H1 (cell line): Measurements from ENCODE around the gene ADARB2. TPM values are rescaled to one million over a fixed set of nuclear protein-coding genes. Genes with fewer than 3 reads are reported as not detected.

Experiments
- CTCF ChIA-PET: fragments of 300-600 bp; sonication (Branson Sonifier 250); formaldehyde crosslinking; loops from one replicate; lab custom pipeline; 2021; ENCODE audit not compliant: partially characterized antibody; lab: Charles Lee
- POLR2A ChIA-PET: fragments of 300-600 bp; sonication (Branson Sonifier 250); formaldehyde crosslinking; loops from one replicate; lab custom pipeline; 2021; ENCODE audit warnings: inconsistent platforms; ENCODE audit not compliant: partially characterized antibody; lab: Charles Lee
- DNase-seq, 2 experiments: peaks; one replicate each; pipeline versions ENCODE4 v3.0.0 to v3.0.0-alpha.2; 2010 to 2022; ENCODE audit warnings: low spot score in 2 of 2, low read depth in 1 of 2, mixed read lengths in 1 of 2
- FAIRE-seq: peaks from 2 replicates; lab custom pipeline; 2011; peaks lifted over from hg19 to GRCh38; lab: Jason Lieb, UNC
- H2AFZ ChIP-seq: 2 replicates; pipeline ENCODE4 v1.8.1; 2012; ENCODE audit warnings: low read length, inconsistent platforms
- H2AK5ac ChIP-seq: 2 replicates; pipeline ENCODE4 v1.6.1; 2013; ENCODE audit warnings: low read depth, low read length
- H2BK120ac ChIP-seq: replicated peaks from 2 replicates; pipeline ENCODE3; 2013; ENCODE audit warnings: low read depth, low read length, inconsistent platforms
- H2BK12ac ChIP-seq: 2 replicates; pipeline ENCODE4 v1.6.1; 2013; ENCODE audit warnings: low read depth, low read length
- H2BK15ac ChIP-seq: 2 replicates; pipeline ENCODE4 v1.6.1; 2013; ENCODE audit warnings: low read length
- H2BK20ac ChIP-seq: 2 replicates; pipeline ENCODE4 v1.6.1; 2013; ENCODE audit warnings: low read length
- H2BK5ac ChIP-seq: 2 replicates; pipeline ENCODE4 v1.6.1; 2013; ENCODE audit warnings: low read depth, low read length
- H3K14ac ChIP-seq: 2 replicates; pipeline ENCODE4 v1.6.1; 2013; ENCODE audit warnings: inconsistent platforms; ENCODE audit not compliant: insufficient read length
- H3K18ac ChIP-seq: 2 replicates; pipeline ENCODE4 v1.6.1; 2013; ENCODE audit warnings: low read length; ENCODE audit errors: extremely low read depth
- H3K23ac ChIP-seq: 2 replicates; pipeline ENCODE4 v1.6.1; 2013; ENCODE audit warnings: inconsistent platforms; ENCODE audit not compliant: insufficient read length
- H3K23me2 ChIP-seq: 2 replicates; pipeline ENCODE4 v1.6.1; 2013; ENCODE audit warnings: low read depth, low read length
- H3K27ac ChIP-seq: 2 replicates; pipeline ENCODE4 v1.6.1; 2011; ENCODE audit warnings: low read depth, low read length, inconsistent platforms
- H3K27me3 ChIP-seq, 4 experiments: replicated peaks in 1 of 4; 1 replicate in 1 of 4; 2 replicates in 3 of 4; pipeline versions ENCODE4 v1.6.1 to v1.8.1; 2011 to 2013; ENCODE audit warnings: low read length in 3 of 4, mild to moderate bottlenecking in 3 of 4, inconsistent platforms in 2 of 4, mixed read lengths in 2 of 4, moderate library complexity in 1 of 4; ENCODE audit not compliant: control insufficient read depth in 3 of 4, insufficient read depth in 3 of 4; ENCODE audit errors: extremely low read depth in 1 of 4
- H3K36me3 ChIP-seq, 4 experiments: 2 replicates each; pipeline versions ENCODE4 v1.6.1 to v1.8.1; 2011 to 2013; ENCODE audit warnings: mild to moderate bottlenecking in 4 of 4, low read length in 3 of 4, moderate library complexity in 2 of 4, control low read depth in 1 of 4, inconsistent platforms in 1 of 4; ENCODE audit not compliant: insufficient read depth in 4 of 4, control insufficient read depth in 2 of 4
- H3K4ac ChIP-seq: replicated peaks from 2 replicates; pipeline ENCODE3; 2013; ENCODE audit warnings: low read length, low read depth, mixed read lengths, inconsistent platforms; ENCODE audit not compliant: insufficient read length
- H3K4me1 ChIP-seq, 4 experiments: replicated peaks in 1 of 4; 1 replicate in 1 of 4; 2 replicates in 3 of 4; pipeline versions ENCODE4 v1.6.1 to v1.8.1; 2011 to 2013; ENCODE audit warnings: low read length in 3 of 4, inconsistent platforms in 2 of 4, mixed read lengths in 1 of 4; ENCODE audit not compliant: insufficient read depth in 4 of 4, control insufficient read depth in 3 of 4
- H3K4me2 ChIP-seq, 2 experiments: 2 replicates each; pipeline versions ENCODE4 v1.6.1 to v1.8.1; 2011 to 2013; ENCODE audit warnings: low read depth in 2 of 2, low read length in 2 of 2, control low read depth in 1 of 2, inconsistent platforms in 1 of 2, mild to moderate bottlenecking in 1 of 2; ENCODE audit not compliant: insufficient read depth in 1 of 2
- H3K4me3 ChIP-seq, 4 experiments: fragments of 200-600, 300-600 bp in 1 of 4; sonication (generic), shearing (Covaris generic), sonication (Bioruptor Twin) in 1 of 4; 2 replicates each; pipeline versions ENCODE4 v1.5.1 to v1.8.1; 2011 to 2016; ENCODE audit warnings: low read length in 4 of 4, low read depth in 3 of 4, control low read depth in 2 of 4, inconsistent platforms in 2 of 4, mild to moderate bottlenecking in 2 of 4, mixed read lengths in 1 of 4, moderate library complexity in 1 of 4; ENCODE audit not compliant: insufficient read depth in 2 of 4; ENCODE audit errors: extremely low read depth in 1 of 4
- H3K56ac ChIP-seq: replicated peaks from 2 replicates; pipeline ENCODE3; 2013; ENCODE audit warnings: low read depth, mild to moderate bottlenecking, mixed read lengths, low read length, inconsistent platforms; ENCODE audit not compliant: insufficient read length
- H3K79me1 ChIP-seq: 2 replicates; pipeline ENCODE4 v1.6.1; 2013; ENCODE audit warnings: low read depth, low read length, control low read depth
- H3K79me2 ChIP-seq, 2 experiments: 2 replicates each; pipeline versions ENCODE4 v1.6.1 to v1.8.1; 2012 to 2013; ENCODE audit warnings: low read length in 2 of 2, mild to moderate bottlenecking in 2 of 2, inconsistent platforms in 1 of 2; ENCODE audit not compliant: insufficient read depth in 2 of 2, control insufficient read depth in 1 of 2
- H3K9ac ChIP-seq, 4 experiments: replicated peaks in 1 of 4; 1 replicate in 1 of 4; 2 replicates in 3 of 4; pipeline versions ENCODE4 v1.6.1 to v1.8.1; 2011 to 2013; ENCODE audit warnings: low read depth in 3 of 4, low read length in 3 of 4, control low read depth in 2 of 4, mild to moderate bottlenecking in 2 of 4, moderate library complexity in 2 of 4, inconsistent platforms in 1 of 4; ENCODE audit errors: extremely low read depth in 1 of 4
- H3K9me3 ChIP-seq, 2 experiments: 2 replicates each; pipeline versions ENCODE4 v1.6.1 to v1.8.1; 2012 to 2013; ENCODE audit warnings: mild to moderate bottlenecking in 2 of 2, moderate library complexity in 2 of 2, control low read depth in 1 of 2, inconsistent platforms in 1 of 2, low read depth in 1 of 2, low read length in 1 of 2, mixed read lengths in 1 of 2; ENCODE audit not compliant: insufficient read depth in 2 of 2
- H4K20me1 ChIP-seq, 2 experiments: replicated peaks in 1 of 2; 2 replicates each; pipeline versions ENCODE3 to v1.8.1; 2011 to 2013; ENCODE audit warnings: inconsistent platforms in 2 of 2, low read length in 2 of 2, mild to moderate bottlenecking in 1 of 2; ENCODE audit not compliant: insufficient read depth in 2 of 2, control insufficient read depth in 1 of 2
- H4K5ac ChIP-seq: 2 replicates; pipeline ENCODE4 v1.6.1; 2013; ENCODE audit warnings: low read length, low read depth, mixed read lengths, inconsistent platforms; ENCODE audit not compliant: insufficient read length
- H4K8ac ChIP-seq: 2 replicates; pipeline ENCODE4 v1.8.0; 2013; ENCODE audit warnings: mild to moderate bottlenecking, moderate library complexity, low read length, inconsistent platforms; ENCODE audit not compliant: insufficient read depth; ENCODE audit errors: extremely low read depth
- H4K91ac ChIP-seq: replicated peaks from 2 replicates; pipeline ENCODE3; 2013; ENCODE audit warnings: low read length, mixed read lengths, inconsistent platforms; ENCODE audit not compliant: insufficient read length
- ATF3 ChIP-seq: IDR thresholded peaks from 2 replicates; pipeline ENCODE4 v1.6.1; 2011; ENCODE audit warnings: low read depth, mild to moderate bottlenecking, low read length; ENCODE audit not compliant: insufficient read depth
- CTBP2 ChIP-seq: IDR thresholded peaks from 2 replicates; pipeline ENCODE4 v1.7.0; 2011; ENCODE audit warnings: borderline replicate concordance, mild to moderate bottlenecking, moderate library complexity, mixed read lengths, low read length; ENCODE audit not compliant: insufficient read depth, insufficient read length
- EZH2 ChIP-seq: fragments of 200-600 bp; sonication (generic); IDR thresholded peaks from 2 replicates; pipeline ENCODE4 v1.7.1; 2012; ENCODE audit warnings: low read depth, mild to moderate bottlenecking, moderate library complexity, low read length, inconsistent platforms; ENCODE audit not compliant: severe bottlenecking
- NRF1 ChIP-seq: IDR thresholded peaks from 2 replicates; pipeline ENCODE4 v1.6.1; 2011; ENCODE audit warnings: mild to moderate bottlenecking, low read depth, low read length, improper control_type of control experiment
- RFX5 ChIP-seq: IDR thresholded peaks from 2 replicates; pipeline ENCODE4 v1.6.1; 2011; ENCODE audit warnings: low read depth, low read length, improper control_type of control experiment, borderline replicate concordance
- RXRA ChIP-seq: IDR thresholded peaks from 2 replicates; pipeline ENCODE4 v1.6.1; 2011; ENCODE audit warnings: low read depth, mild to moderate bottlenecking, low read length, moderate library complexity; ENCODE audit not compliant: insufficient read depth
- TAF1 ChIP-seq: IDR thresholded peaks from 2 replicates; pipeline ENCODE4 v1.6.1; 2011; ENCODE audit warnings: mild to moderate bottlenecking, low read depth, low read length
- WGBS, 2 experiments: shearing (Covaris generic) in 1 of 2; methylation state at CpG; one replicate each; pipeline versions ENCODE4 v1.1.6 to v1.1.7; 2013 to 2015; ENCODE audit warnings: low lambda C conversion rate in 2 of 2, mixed read lengths in 2 of 2, inconsistent platforms in 1 of 2, low coverage in 1 of 2, missing lambda C conversion rate in 1 of 2; ENCODE audit not compliant: insufficient replicate concordance in 2 of 2, insufficient coverage in 1 of 2, insufficient read length in 1 of 2; ENCODE audit errors: extremely low coverage in 1 of 2, missing lambda C conversion rate in 1 of 2; 5-methylcytosine and 5-hydroxymethylcytosine counted together
- polyA plus RNA-seq, 7 experiments: library from polyadenylated mRNA; depleted of rRNA in 3 of 7; stranded (reverse) in 5 of 7; unstranded in 2 of 7; fragments of >200 nt in 5 of 7; fragments of 200-250 nt in 2 of 7; gene quantifications; 1 replicate in 5 of 7; 2 replicates in 1 of 7; 4 replicates in 1 of 7; pipeline versions ENCODE4 v1.2.1 to v1.2.3, GENCODE V29; 2011 to 2013; ENCODE audit warnings: missing spikeins in 2 of 7, mixed read lengths in 2 of 7
- total RNA-seq: library from RNA; stranded (reverse); fragmentation: NEBNext Ultra II Directional; extraction: Animal tissue kit (Norgen Biotek cat#: 25700); gene quantifications from 2 replicates; pipeline ENCODE4 v1.2.1, GENCODE V29; 2021

Gene ADARB2
- total and polyA plus RNA-seq, 2 of the 8 experiments (the other 6 are each of a cell fraction or from before 2014, with no cell fraction given), result 2.2 to 2.8 TPM

GRCh38 chr10:1495915-1496517, 241.3 kb downstream of the ADARB2 start:
- Histone ChIP-seq H4K20me1 (peaks cover 0 to 2% of the 10 kb centered on the region in 2 experiments), H3K4me2 (no peak overlapping the region), H3K79me1 (no peaks in the 10 kb centered on the region), H3K4me1 (peaks cover 0 to 1% (median 0%) of the 10 kb centered on the region in 4 experiments; a peak in 1 of 7 replicates), H3K27me3 (no peaks in the 10 kb centered on the region), H3K18ac (no peak overlapping the region), H3K27ac (no peak overlapping the region), H2AFZ (no peak overlapping the region), H4K91ac (no peak overlapping the region), H2BK20ac (no peak overlapping the region), H2BK5ac (no peak overlapping the region), H3K56ac (peak overlapping the region; percentile 77), H3K14ac (peak overlapping the region; percentile 88), H4K5ac (no peak overlapping the region), H2BK12ac (no peak overlapping the region), H2AK5ac (no peak overlapping the region), H3K9ac (no peak overlapping the region), H4K8ac (no peak overlapping the region), H3K36me3 (no peaks in the 10 kb centered on the region), H3K23ac (no peak overlapping the region), H3K79me2 (no peaks in the 10 kb centered on the region; a peak in 1 of 4 replicates), H3K4ac (no peak overlapping the region), H2BK120ac (no peak overlapping the region), H3K9me3 (no peaks in the 10 kb centered on the region), H3K23me2 (peaks cover 6% of the 10 kb centered on the region; the same call in 1 of the 2 replicates), H2BK15ac (no peak overlapping the region), H3K4me3 (no peak overlapping the region)
- WGBS, 2 experiments, result 96 to 100% methylated on average over 3 to 5 of the region's 5 CpGs
- ChIA-PET CTCF (no interaction called here), POLR2A (no interaction called here)
- FAIRE-seq (no peak), DNase-seq (no peak)
- TF ChIP-seq NRF1 (no peak), CTBP2 (no peak), EZH2 (no peak), RFX5 (no peak), ATF3 (no peak), RXRA (no peak), TAF1 (no peak)
